Measurements from ENCODE around the gene IL1R2. TPM values are rescaled to one million over a fixed set of nuclear protein-coding genes. Genes with fewer than 3 reads are reported as not detected.

The IL1R2 gene
- total RNA-seq, 1 experiment from 2014 or later, result 0.22 TPM

GRCh38 chr2:102076512-102076911 lies 84.8 kb downstream of the IL1R2 start:
- ATAC-seq (no peak), DNase-seq (ENCODE audit: low spot score) (no peak)
- Mint-ChIP-seq H3K4me3 (no peak overlapping the region), H3K36me3 (no peaks in the 10 kb centered on the region), H3K4me1 (peaks cover 3% of the 10 kb centered on the region; the same call in 1 of the 2 replicates), H3K27ac (no peak overlapping the region), H3K27me3 (ENCODE audit: low read depth) (no peaks in the 10 kb centered on the region), H3K9me3 (peaks cover 13% of the 10 kb centered on the region)
- ChIA-PET CTCF (no interaction called here), POLR2A (no interaction called here)
- TF ChIP-seq ZMAT4 (CRISPR knock-in tag; IDR thresholded peaks at IDR 0.05), result no peak
- no peak for TF ChIP-seq USF1 (CRISPR knock-in tag; IDR thresholded peaks at IDR 0.05)
- TF ChIP-seq NFE2L1 (CRISPR knock-in tag; IDR thresholded peaks at IDR 0.05), result no peak
- TF ChIP-seq RELA (CRISPR knock-in tag; IDR thresholded peaks at IDR 0.05; ENCODE audit: borderline replicate concordance), result no peak
- TF ChIP-seq TEAD4 (CRISPR knock-in tag; IDR thresholded peaks at IDR 0.05), result no peak
- no peak for TF ChIP-seq ZNF416 (CRISPR knock-in tag; IDR thresholded peaks at IDR 0.05)
- no peak for TF ChIP-seq FOXJ3 (CRISPR knock-in tag; IDR thresholded peaks at IDR 0.05; ENCODE audit: borderline replicate concordance)
- no peak for TF ChIP-seq ZNF138 (CRISPR knock-in tag; conservative IDR thresholded peaks at IDR 0.05)
- TF ChIP-seq ZNF121 (CRISPR knock-in tag; IDR thresholded peaks at IDR 0.05), result no peak
- TF ChIP-seq SMAD4 (CRISPR knock-in tag; IDR thresholded peaks at IDR 0.05), result no peak
- no peak for TF ChIP-seq RORB (CRISPR knock-in tag; IDR thresholded peaks at IDR 0.05)
- no peak for TF ChIP-seq FOXP4 (CRISPR knock-in tag; IDR thresholded peaks at IDR 0.05)
- no peak for TF ChIP-seq TP53 (CRISPR knock-in tag; IDR thresholded peaks at IDR 0.05)
- no peak for TF ChIP-seq CREM (CRISPR knock-in tag; IDR thresholded peaks at IDR 0.05)
- no peak for TF ChIP-seq NR1H2 (CRISPR knock-in tag; IDR thresholded peaks at IDR 0.05)
- TF ChIP-seq NFYB (CRISPR knock-in tag; conservative IDR thresholded peaks at IDR 0.05; ENCODE audit: low read depth), result no peak
- TF ChIP-seq ATF3 (CRISPR knock-in tag; conservative IDR thresholded peaks at IDR 0.05), result no peak

Other genes with a start within 250 kb of the IL1R2 start
- gene IL1R1, start 150.8 kb downstream of the IL1R2 start, total RNA-seq (2021), result 0.37 to 0.78 TPM (median 0.55 TPM) in 3 replicates
- gene IL1RL2, start 195.1 kb downstream of the IL1R2 start, total RNA-seq (2021), result 0.11 TPM in 1 of 3 replicates, not detected in the others